HCT116 (cell line): Measurements from ENCODE around the gene QPCT. TPM values are rescaled to one million over a fixed set of nuclear protein-coding genes. Genes with fewer than 3 reads are reported as not detected.
"Not testable (repeated sequence)": the region's sequence is repeated elsewhere in the genome, so short reads cannot be mapped to it uniquely, and the experiment has no call there.

Experiments
- ATAC-seq: fragments of 200-7000 bp; cut with Tn5 transposase; 2 replicates; pipeline ENCODE4 v1.9.1; 2020; ENCODE audit warnings: mild to moderate bottlenecking, moderate library complexity
- BruUV-seq: library from RNA; stranded (reverse); fragments of 400-500 nt; replicated peaks from 2 replicates; lab custom pipeline; 2021; lab: Mats Ljungman, UMichigan
- CTCF ChIA-PET: fragments of 300-600 bp; sonication (Branson Sonifier 250); formaldehyde crosslinking; loops from one replicate; lab custom pipeline; 2021; ENCODE audit warnings: antibody characterized with exemption; lab: Charles Lee
- POLR2A ChIA-PET: fragments of 300-600, 350-600 bp; sonication (Branson Sonifier 250); formaldehyde crosslinking; loops from one replicate; lab custom pipeline; 2021; ENCODE audit warnings: antibody characterized with exemption; lab: Charles Lee
- RAD21 ChIA-PET, 2 experiments: fragments of 300-600 bp; sonication (Branson Sonifier 250); formaldehyde crosslinking; loops; one replicate each; lab custom pipeline; 2023; ENCODE audit warnings: low total read pairs in 2 of 2; ENCODE audit not compliant: uncharacterized antibody in 2 of 2, unreplicated experiment in 2 of 2, low non-redundant PET in 1 of 2; lab: Charles Lee
- DNase-seq: peaks from one replicate; pipeline ENCODE4 v3.0.0-alpha.2; 2010; ENCODE audit warnings: low read depth, low spot score
- H2AFZ ChIP-seq: fragments of 200-600 bp; shearing (Covaris generic), sonication (generic); 2 replicates; pipeline ENCODE4 v1.6.1; 2017; ENCODE audit warnings: low read depth, mixed run types, mixed read lengths, antibody characterized with exemption, low read length; ENCODE audit not compliant: poor library complexity, severe bottlenecking
- H3K27ac ChIP-seq: 2 replicates; pipeline ENCODE4 v1.5.1; 2012; ENCODE audit warnings: low read depth, low read length
- H3K27me3 ChIP-seq: fragments of 200-600 bp; sonication (generic); 2 replicates; pipeline ENCODE4 v1.6.1; 2016; ENCODE audit warnings: mixed run types, low read length, mixed read lengths; ENCODE audit not compliant: insufficient read depth
- H3K36me3 ChIP-seq, 2 experiments: fragments of 200-500 bp in 1 of 2; fragments of 200-600 bp in 1 of 2; sonication (Bioruptor generic) in 1 of 2; sonication (generic) in 1 of 2; 2 replicates each; pipeline versions ENCODE4 v1.5.1 to v1.6.1; 2014 to 2016; ENCODE audit warnings: low read length in 2 of 2, inconsistent platforms in 1 of 2, mixed read lengths in 1 of 2, mixed run types in 1 of 2; ENCODE audit not compliant: insufficient read depth in 2 of 2, control insufficient read depth in 1 of 2
- H3K4me1 ChIP-seq, 2 experiments: fragments of 200-600 bp in 1 of 2; sonication (generic) in 1 of 2; 2 replicates each; pipeline versions ENCODE4 v1.5.1 to v1.6.1; 2012 to 2017; ENCODE audit warnings: low read length in 2 of 2, inconsistent platforms in 1 of 2, mild to moderate bottlenecking in 1 of 2, mixed read lengths in 1 of 2, mixed run types in 1 of 2, moderate library complexity in 1 of 2; ENCODE audit not compliant: insufficient read depth in 2 of 2, control insufficient read depth in 1 of 2
- H3K4me2 ChIP-seq: fragments of 200-600 bp; sonication (generic); 2 replicates; pipeline ENCODE4 v1.6.1; 2017; ENCODE audit warnings: mixed run types, low read length, mixed read lengths
- H3K4me3 ChIP-seq, 2 experiments: fragments of 200-600 bp in 1 of 2; sonication (generic) in 1 of 2; replicated peaks in 1 of 2; 2 replicates each; pipeline ENCODE4 v1.5.1; 2011 to 2016; ENCODE audit warnings: low read length in 2 of 2, control low read depth in 1 of 2, low read depth in 1 of 2, mild to moderate bottlenecking in 1 of 2, mixed read lengths in 1 of 2, mixed run types in 1 of 2
- H3K79me2 ChIP-seq: fragments of 200-600 bp; sonication (generic); 2 replicates; pipeline ENCODE4 v1.6.1; 2017; ENCODE audit warnings: mild to moderate bottlenecking, mixed run types, low read length, moderate library complexity, mixed read lengths; ENCODE audit not compliant: insufficient read depth
- H3K9ac ChIP-seq: fragments of 200-600 bp; sonication (generic); 2 replicates; pipeline ENCODE4 v1.6.1; 2016; ENCODE audit warnings: low read length, mixed read lengths
- H3K9me2 ChIP-seq: fragments of 200-600 bp; sonication (generic), shearing (Covaris generic); 2 replicates; pipeline ENCODE4 v1.6.1; 2017; ENCODE audit warnings: mixed run types, mild to moderate bottlenecking, moderate library complexity; ENCODE audit not compliant: insufficient read depth
- H3K9me3 ChIP-seq, 2 experiments: fragments of 200-500 bp in 1 of 2; fragments of 200-600 bp in 1 of 2; sonication (Bioruptor generic) in 1 of 2; sonication (generic) in 1 of 2; 2 replicates each; pipeline ENCODE4 v1.6.1; 2014 to 2017; ENCODE audit warnings: low read length in 2 of 2, mixed read lengths in 2 of 2, inconsistent platforms in 1 of 2, low read depth in 1 of 2, mild to moderate bottlenecking in 1 of 2, mixed run types in 1 of 2, moderate library complexity in 1 of 2; ENCODE audit not compliant: control insufficient read depth in 1 of 2, insufficient read depth in 1 of 2
- H4K20me1 ChIP-seq: fragments of 200-600 bp; sonication (generic), shearing (Covaris generic); 2 replicates; pipeline ENCODE4 v1.6.1; 2017; ENCODE audit warnings: mixed run types, mild to moderate bottlenecking, moderate library complexity; ENCODE audit not compliant: insufficient read depth
- POLR2A ChIP-seq: IDR thresholded peaks from 2 replicates; pipeline ENCODE4 v1.7.0; 2011; ENCODE audit warnings: borderline replicate concordance; ENCODE audit not compliant: insufficient read depth, insufficient read length; ENCODE audit errors: extremely low read depth
- SP1 ChIP-seq: IDR thresholded peaks from 2 replicates; pipeline ENCODE4 v1.6.1; 2012; ENCODE audit warnings: low read depth
- TCF7L2 ChIP-seq: IDR thresholded peaks from 2 replicates; pipeline ENCODE4 v1.7.0; 2011; ENCODE audit warnings: borderline replicate concordance, inconsistent platforms; ENCODE audit not compliant: insufficient read depth, insufficient read length; ENCODE audit errors: extremely low read depth
- intact Hi-C: fragments of 100-400 bp; cut with micrococcal nuclease; formaldehyde crosslinking; loops from 2 replicates; pipeline ENCODE4 v1.10.0; 2022
- total RNA-seq: library from RNA; stranded (reverse); gene quantifications from one replicate; pipeline ENCODE4 v1.2.1, GENCODE V29; 2021; ENCODE audit not compliant: unreplicated experiment

The QPCT gene
- total RNA-seq, 1 experiment from 2014 or later = not detected

GRCh38 chr2:37379881-37380296 is 35.5 kb downstream of the QPCT start:
- no peaks in the 10 kb centered on the region for H3K36me3 ChIP-seq
- no peak for DNase-seq
- BruUV-seq = no TSS peak
- ATAC-seq = no peak
- H3K4me3 ChIP-seq = no peak overlapping the region
- H3K9me2 ChIP-seq = no peaks in the 10 kb centered on the region
- intact Hi-C loops = no loop called here
- H3K79me2 ChIP-seq = no peaks in the 10 kb centered on the region
- H3K27ac ChIP-seq = no peak overlapping the region
- peaks cover 17 to 51% of the 10 kb centered on the region in 2 experiments for H3K4me1 ChIP-seq
- H3K9ac ChIP-seq = no peak overlapping the region
- CTCF ChIA-PET = interaction anchor here (0.7 to 1.3 kb wide), 3 partner anchors 37 to 497 kb away, joined by 3 to 4 read pairs (median 4); no protein-coding TSS in a partner anchor
- no peaks in the 10 kb centered on the region for H4K20me1 ChIP-seq
- peak; percentile 72 for TF ChIP-seq POLR2A
- TF ChIP-seq TCF7L2 = peak; percentile 98
- TF ChIP-seq SP1 = no peak
- peak overlapping the region; percentile 87; the same call in 1 of the 2 replicates for H3K4me2 ChIP-seq
- no peaks in the 10 kb centered on the region for H3K9me3 ChIP-seq
- 0 out of 2 replicates have a peak, but pooled peaks cover 10% of the 10 kb centered on the region for H3K27me3 ChIP-seq
- RAD21 ChIA-PET = no interaction called here
- peak overlapping the region; percentile 37 for H2AFZ ChIP-seq
- POLR2A ChIA-PET = no interaction called here

GRCh38 chr2:37380787-37381186 is 36.4 kb downstream of the QPCT start:
- H3K9ac ChIP-seq, intact Hi-C loops, RAD21 ChIA-PET, POLR2A ChIA-PET, H3K4me3 ChIP-seq, ATAC-seq, H3K9me3 ChIP-seq, H3K36me3 ChIP-seq, H3K27ac ChIP-seq, H3K4me2 ChIP-seq, H3K79me2 ChIP-seq, BruUV-seq, H4K20me1 ChIP-seq, H2AFZ ChIP-seq, H3K9me2 ChIP-seq, H3K27me3 ChIP-seq, DNase-seq, CTCF ChIA-PET: not testable (repeated sequence)
- peaks cover 17 to 45% of the 10 kb centered on the region in 2 experiments for H3K4me1 ChIP-seq

- peaks cover 0 to 10% of the 10 kb centered on the region in 2 experiments; a peak in 2 of 4 replicates for H3K4me1 ChIP-seq
- H3K36me3 ChIP-seq, H3K9me2 ChIP-seq, H3K27ac ChIP-seq, RAD21 ChIA-PET, H3K27me3 ChIP-seq, CTCF ChIA-PET, intact Hi-C loops, H3K4me3 ChIP-seq, BruUV-seq, ATAC-seq, H3K4me2 ChIP-seq, H3K79me2 ChIP-seq, H2AFZ ChIP-seq, DNase-seq, POLR2A ChIA-PET, H3K9me3 ChIP-seq, H4K20me1 ChIP-seq, H3K9ac ChIP-seq: not testable (repeated sequence)
Measured at GRCh38 chr2:37384261-37384660, 39.8 kb downstream of the QPCT start.
